ENCODE results near the gene MELTF. TPM values are rescaled to one million over a fixed set of nuclear protein-coding genes. Genes with fewer than 3 reads are reported as not detected.
A peak's percentile ranks its signal among the peaks of the same experiment; 100 is the strongest.

Gene MELTF
- total RNA-seq, 6 experiments from 2014 or later: 1.1 to 3.8 (median 2.5) TPM

GRCh38 chr3:196989721-196990262 is 39.8 kb downstream of the MELTF start:
- H3K4me1 Mint-ChIP-seq (ENCODE audit: low read depth): no peaks in the 10 kb centered on the region
- no peaks in the 10 kb centered on the region for H3K9me3 Mint-ChIP-seq
- no peak overlapping the region for H3K27ac Mint-ChIP-seq
- TF ChIP-seq CTCF (IDR thresholded peaks at IDR 0.05): no peak
- peaks cover 33% of the 10 kb centered on the region for H3K27me3 Mint-ChIP-seq (ENCODE audit: insufficient read depth)
- DNase-seq: no peak
- no peaks in the 10 kb centered on the region for H3K36me3 Mint-ChIP-seq (ENCODE audit: low read depth)
- H3K4me3 Mint-ChIP-seq: no peak overlapping the region

- no peak overlapping the region for H3K27ac Mint-ChIP-seq
- H3K9me3 Mint-ChIP-seq: peaks cover 3% of the 10 kb centered on the region
- peaks cover 1% of the 10 kb centered on the region; the same call in 1 of the 2 replicates for H3K36me3 Mint-ChIP-seq (ENCODE audit: low read depth)
- TF ChIP-seq CTCF (IDR thresholded peaks at IDR 0.05): peak; percentile 48
- no peak overlapping the region for H3K4me3 Mint-ChIP-seq
- H3K27me3 Mint-ChIP-seq (ENCODE audit: insufficient read depth): peaks cover 33% of the 10 kb centered on the region
- DNase-seq: no peak
- H3K4me1 Mint-ChIP-seq (ENCODE audit: low read depth): no peaks in the 10 kb centered on the region
Observed at GRCh38 chr3:196988241-196989029, 41.2 kb downstream of the MELTF start.

GRCh38 chr3:196987022-196987421 is 42.6 kb downstream of the MELTF start:
- H3K9me3 Mint-ChIP-seq: peaks cover 8% of the 10 kb centered on the region
- H3K36me3 Mint-ChIP-seq (ENCODE audit: low read depth): peaks cover 6% of the 10 kb centered on the region; the same call in 1 of the 2 replicates
- peaks cover 35% of the 10 kb centered on the region for H3K27me3 Mint-ChIP-seq (ENCODE audit: insufficient read depth)
- no peak for TF ChIP-seq CTCF (IDR thresholded peaks at IDR 0.05)
- H3K27ac Mint-ChIP-seq: no peak overlapping the region
- no peak for DNase-seq
- H3K4me3 Mint-ChIP-seq: no peak overlapping the region
- no peaks in the 10 kb centered on the region for H3K4me1 Mint-ChIP-seq (ENCODE audit: low read depth)

- H3K27ac Mint-ChIP-seq: no peak overlapping the region
- H3K36me3 Mint-ChIP-seq (ENCODE audit: low read depth): peaks cover 6% of the 10 kb centered on the region; the same call in 1 of the 2 replicates
- H3K27me3 Mint-ChIP-seq (ENCODE audit: insufficient read depth): peaks cover 31% of the 10 kb centered on the region
- H3K4me1 Mint-ChIP-seq (ENCODE audit: low read depth): no peaks in the 10 kb centered on the region
- no peak for DNase-seq
- TF ChIP-seq CTCF (IDR thresholded peaks at IDR 0.05): peak; percentile 58
- H3K9me3 Mint-ChIP-seq: peaks cover 8% of the 10 kb centered on the region
- H3K4me3 Mint-ChIP-seq: no peak overlapping the region
Observed at GRCh38 chr3:196985954-196986885, 43.4 kb downstream of the MELTF start.

- no peak for TF ChIP-seq CTCF (IDR thresholded peaks at IDR 0.05)
- H3K4me1 Mint-ChIP-seq (ENCODE audit: low read depth): no peaks in the 10 kb centered on the region
Observed at GRCh38 chr3:196985298-196985697, 44.3 kb downstream of the MELTF start.

More at GRCh38 chr3:196985298-196985697, 44.3 kb downstream of the MELTF start:
- H3K36me3 Mint-ChIP-seq (ENCODE audit: low read depth): peaks cover 6% of the 10 kb centered on the region; the same call in 1 of the 2 replicates
- H3K9me3 Mint-ChIP-seq: peaks cover 8% of the 10 kb centered on the region
- no peak overlapping the region for H3K4me3 Mint-ChIP-seq
- H3K27ac Mint-ChIP-seq: no peak overlapping the region
- DNase-seq: no peak
- peaks cover 28% of the 10 kb centered on the region for H3K27me3 Mint-ChIP-seq (ENCODE audit: insufficient read depth)
